Urothelium cell line (cell line): Measurements from ENCODE around the gene MYO1B.
"Not testable (repeated sequence)": the region's sequence is repeated elsewhere in the genome, so short reads cannot be mapped to it uniquely, and the experiment has no call there.

Experiments
- DNase-seq: peaks from one replicate; pipeline ENCODE4 v3.0.0; 2011; ENCODE audit warnings: low spot score, mixed read lengths
- FAIRE-seq: peaks from 2 replicates; lab custom pipeline; 2011; peaks lifted over from hg19 to GRCh38; lab: Jason Lieb, UNC

Gene MYO1B

GRCh38 chr2:191436368-191437055, 191.3 kb downstream of the MYO1B start:
- DNase-seq (no peak), FAIRE-seq (no peak)

- DNase-seq (no peak), FAIRE-seq (no peak)
These were observed 194.3 kb downstream of the MYO1B start for GRCh38 chr2:191439481-191439880.

GRCh38 chr2:191441496-191442214, 196.5 kb downstream of the MYO1B start:
- FAIRE-seq (no peak), DNase-seq (no peak)

- FAIRE-seq (no peak), DNase-seq (no peak)
These were observed 198.2 kb downstream of the MYO1B start for GRCh38 chr2:191443446-191443845.

- no peak for FAIRE-seq
These were observed 201.7 kb downstream of the MYO1B start for GRCh38 chr2:191446910-191447309.

GRCh38 chr2:191451116-191451515, 205.9 kb downstream of the MYO1B start:
- DNase-seq (no peak), FAIRE-seq (no peak)

More at GRCh38 chr2:191446910-191447309, 201.7 kb downstream of the MYO1B start:
- DNase-seq: no peak

GRCh38 chr2:191452065-191452464, 206.9 kb downstream of the MYO1B start:
- FAIRE-seq (no peak), DNase-seq (no peak)

- no peak for DNase-seq
- no peak for FAIRE-seq
These were observed 208.6 kb downstream of the MYO1B start for GRCh38 chr2:191453761-191454160.

GRCh38 chr2:191456506-191456905, 211.3 kb downstream of the MYO1B start:
- not testable (repeated sequence) for FAIRE-seq, DNase-seq

- FAIRE-seq: no peak
- DNase-seq: no peak
These were observed 214.0 kb downstream of the MYO1B start for GRCh38 chr2:191459158-191459557.

GRCh38 chr2:191462370-191462769, 217.2 kb downstream of the MYO1B start:
- FAIRE-seq (no peak), DNase-seq (no peak)

GRCh38 chr2:191463790-191464189, 218.6 kb downstream of the MYO1B start:
- DNase-seq: no peak
- FAIRE-seq: no peak

- peak; percentile 12 for DNase-seq
- no peak for FAIRE-seq
These were observed 220.7 kb downstream of the MYO1B start for GRCh38 chr2:191465766-191466420.

GRCh38 chr2:191467113-191467512, 221.9 kb downstream of the MYO1B start:
- FAIRE-seq: no peak

GRCh38 chr2:191470306-191470705, 225.1 kb downstream of the MYO1B start:
- FAIRE-seq (no peak), DNase-seq (no peak)

More at GRCh38 chr2:191467113-191467512, 221.9 kb downstream of the MYO1B start:
- DNase-seq: no peak

GRCh38 chr2:191474464-191474863, 229.3 kb downstream of the MYO1B start:
- FAIRE-seq: no peak
- DNase-seq: no peak
